ENCODE measurements around the gene FAM177B.

Gene FAM177B

GRCh38 chr1:222784371-222784770 is 47.4 kb downstream of the FAM177B start:
- FAIRE-seq = no peak
- no peak for DNase-seq (ENCODE audit: extremely low spot score, insufficient read length, low read depth)

DNA sequence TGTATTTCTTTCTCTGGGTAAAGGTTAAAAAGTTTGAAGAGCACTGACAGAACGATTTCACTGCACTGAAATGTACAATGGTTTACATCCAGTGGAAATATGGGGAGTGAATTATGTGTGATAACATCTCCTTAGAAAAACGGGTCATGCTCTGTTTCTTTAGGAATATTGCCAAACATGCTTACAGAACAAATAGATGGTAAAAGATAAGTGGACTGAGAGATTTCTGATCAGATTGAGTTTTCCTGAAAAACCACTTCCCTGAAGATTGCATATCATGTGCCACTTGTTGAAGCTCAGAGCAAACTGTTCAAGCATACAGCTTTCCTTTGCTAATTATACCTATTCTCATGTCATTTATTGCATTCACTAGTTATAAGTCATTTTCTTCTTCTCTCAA is 47.9 kb downstream of the FAM177B start:
- FAIRE-seq (no peak), DNase-seq (ENCODE audit: extremely low spot score, insufficient read length, low read depth) (no peak)

DNA sequence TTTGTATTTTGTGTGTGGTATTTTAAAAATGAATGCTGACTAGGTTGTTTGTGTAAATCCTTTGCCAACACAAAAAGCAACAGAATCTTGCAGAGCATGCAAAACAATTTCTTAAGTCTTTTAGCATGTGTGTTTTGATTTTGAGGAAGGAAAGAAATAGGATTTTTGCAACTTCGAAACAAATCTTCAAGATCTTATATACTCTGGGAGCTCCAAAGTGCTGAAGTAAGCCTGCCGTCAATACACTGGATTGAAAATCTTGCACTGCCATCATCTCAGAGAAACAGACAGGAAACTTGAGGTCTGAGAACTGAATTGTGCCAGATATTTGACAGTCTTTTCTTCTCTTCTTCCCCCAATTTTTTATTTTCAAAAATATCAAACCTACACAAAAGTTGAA is 48.5 kb downstream of the FAM177B start:
- DNase-seq (ENCODE audit: extremely low spot score, insufficient read length, low read depth) = no peak
- no peak for FAIRE-seq

GRCh38 chr1:222786121-222786520 is 49.1 kb downstream of the FAM177B start:
- FAIRE-seq = no peak

DNA sequence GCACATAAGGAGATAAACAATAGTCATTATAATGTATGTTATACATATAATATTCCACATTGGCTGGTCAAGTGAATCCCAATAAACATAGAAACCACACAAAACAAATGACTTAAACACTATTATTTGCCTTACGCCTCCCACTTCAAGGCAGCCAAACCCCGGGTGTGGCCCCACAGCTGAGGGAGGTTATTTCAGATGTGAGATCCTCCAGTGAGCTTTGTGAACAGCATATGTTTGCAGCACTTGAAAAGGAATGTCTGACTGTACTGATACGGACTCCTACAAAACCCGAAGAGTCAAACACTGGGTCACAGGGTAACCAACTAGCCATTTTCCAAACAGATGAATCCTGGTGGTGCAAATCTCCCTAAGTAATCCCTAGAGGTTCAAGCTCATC is 50.7 kb downstream of the FAM177B start:
- FAIRE-seq = no peak

More at GRCh38 chr1:222786121-222786520, 49.1 kb downstream of the FAM177B start:
- no peak for DNase-seq (ENCODE audit: extremely low spot score, insufficient read length, low read depth)

GRCh38 chr1:222788402-222789156 is 51.6 kb downstream of the FAM177B start:
- FAIRE-seq (no peak), DNase-seq (ENCODE audit: extremely low spot score, insufficient read length, low read depth) (no peak)

More for the DNA sequence above, 50.7 kb downstream of the FAM177B start:
- DNase-seq (ENCODE audit: extremely low spot score, insufficient read length, low read depth) = no peak

GRCh38 chr1:222790115-222790514 is 53.1 kb downstream of the FAM177B start:
- DNase-seq (ENCODE audit: extremely low spot score, insufficient read length, low read depth) (no peak), FAIRE-seq (no peak)

DNA sequence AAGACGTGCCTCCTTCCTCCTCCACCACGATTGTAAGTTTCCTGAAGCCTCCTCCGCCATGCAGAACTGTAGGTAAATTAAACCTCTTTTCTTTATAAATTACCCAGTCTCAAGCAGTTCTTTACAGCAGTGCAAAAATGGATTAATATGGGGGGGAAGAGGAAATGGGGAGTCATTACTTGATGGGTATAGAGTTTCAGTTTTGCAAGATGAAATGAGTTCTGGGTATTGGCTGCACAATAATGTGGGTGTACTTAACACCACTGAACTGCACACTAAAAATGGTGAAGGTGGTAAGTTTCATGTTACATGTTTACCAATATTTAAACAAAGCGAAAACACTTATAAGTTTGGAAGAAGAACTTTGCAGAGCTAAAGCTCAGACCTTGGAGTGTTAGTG is 53.5 kb downstream of the FAM177B start:
- DNase-seq (ENCODE audit: extremely low spot score, insufficient read length, low read depth) (no peak), FAIRE-seq (no peak)

DNA sequence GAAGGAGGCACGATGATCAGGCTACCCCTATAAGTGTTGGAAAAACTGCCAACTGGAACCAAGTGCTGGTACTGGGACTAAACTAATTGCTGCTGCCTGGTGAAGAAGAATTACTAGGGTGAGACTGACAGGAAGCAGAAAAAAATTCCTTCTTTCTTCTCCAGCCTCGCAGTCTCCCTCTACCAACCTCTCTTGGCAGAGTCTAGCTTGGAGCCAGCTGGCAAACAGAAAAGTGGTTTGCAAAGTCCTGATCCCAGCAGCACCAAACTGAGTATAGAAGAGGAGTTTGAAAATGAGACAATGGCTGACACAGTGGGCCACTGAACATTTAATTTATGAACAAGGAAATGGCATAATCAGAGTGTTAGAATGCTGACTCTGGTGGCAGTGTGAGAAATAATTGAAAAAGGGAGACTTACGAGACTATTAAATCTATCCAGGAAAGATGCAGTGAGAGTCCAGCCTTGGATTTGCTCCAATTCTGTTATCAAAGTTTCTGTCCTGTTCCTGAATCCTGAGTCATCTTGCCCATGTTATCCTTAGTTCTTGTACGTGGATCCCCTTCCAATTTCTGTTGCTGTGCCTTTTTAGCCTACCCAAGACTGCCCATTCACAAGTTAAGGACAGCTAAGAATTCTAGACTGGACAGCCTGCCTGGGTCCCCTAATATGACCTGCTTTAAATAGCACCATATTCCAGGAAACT is 54.2 kb downstream of the FAM177B start:
- no peak for FAIRE-seq
- DNase-seq (ENCODE audit: extremely low spot score, insufficient read length, low read depth) = no peak

GRCh38 chr1:222792744-222793143 is 55.7 kb downstream of the FAM177B start:
- peak; percentile 48 for FAIRE-seq
- DNase-seq (ENCODE audit: extremely low spot score, insufficient read length, low read depth) = no peak

DNA sequence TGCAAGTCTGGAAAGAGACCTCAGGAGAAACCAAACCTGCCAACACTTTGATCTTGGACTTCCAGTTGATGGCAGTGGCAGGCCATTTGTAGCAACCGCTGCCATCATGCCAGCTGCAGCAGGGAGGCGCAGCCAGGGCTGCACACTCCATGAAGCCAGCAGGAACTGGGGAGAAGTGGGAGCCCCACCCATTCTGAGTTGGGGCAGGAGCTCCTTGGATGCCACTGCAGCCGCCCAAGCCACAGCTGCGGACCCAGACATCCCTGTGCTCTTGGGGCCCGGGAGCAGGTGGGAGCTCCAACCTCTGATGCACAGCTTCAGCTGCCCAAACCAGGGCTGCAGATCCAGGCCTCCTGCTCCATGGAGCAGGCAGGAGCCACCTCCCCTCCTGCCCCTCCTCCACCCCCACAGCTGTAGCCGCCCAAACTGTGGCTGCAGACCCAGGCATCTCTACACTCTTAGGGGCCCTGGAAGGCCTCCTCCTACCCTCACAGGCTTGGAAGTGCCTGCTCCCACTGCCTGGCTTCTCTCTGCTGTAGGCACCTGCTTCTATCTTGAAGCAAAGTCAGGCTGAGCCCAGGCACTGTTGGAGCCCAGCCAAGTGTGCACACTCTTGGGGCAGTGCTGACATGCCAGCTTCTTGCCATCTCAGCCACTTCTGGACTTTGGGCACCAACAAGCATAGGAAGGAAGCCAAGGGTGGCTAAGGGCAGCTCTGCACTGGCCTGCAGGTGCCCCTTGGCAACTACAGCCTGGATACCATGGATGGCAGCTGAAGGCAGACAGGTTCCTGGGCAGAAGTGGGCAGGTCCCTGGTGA is 57.9 kb downstream of the FAM177B start:
- FAIRE-seq (no peak), DNase-seq (ENCODE audit: extremely low spot score, insufficient read length, low read depth) (no peak)

GRCh38 chr1:222798116-222798515 is 61.1 kb downstream of the FAM177B start:
- DNase-seq (ENCODE audit: extremely low spot score, insufficient read length, low read depth) = no peak
- no peak for FAIRE-seq

- DNase-seq (ENCODE audit: extremely low spot score, insufficient read length, low read depth) (no peak), FAIRE-seq (no peak)
These were observed 62.0 kb downstream of the FAM177B start for GRCh38 chr1:222798975-222799374.
